ENCODE data around the gene DNMBP.
"Not testable (repeated sequence)": the region's sequence is repeated elsewhere in the genome, so short reads cannot be mapped to it uniquely, and the experiment has no call there.

The DNMBP gene

GRCh38 chr10:100020142-100020885 is 10.6 kb upstream of the DNMBP start:
- no peak for DNase-seq (ENCODE audit: low read depth)
- H3K4me3 ChIP-seq (ENCODE audit: low read depth, low read length), result no peak overlapping the region

- DNase-seq (ENCODE audit: low read depth), result no peak
- H3K4me3 ChIP-seq (ENCODE audit: low read depth, low read length), result no peak overlapping the region
These were observed 10.0 kb upstream of the DNMBP start for GRCh38 chr10:100019787-100020141.

GRCh38 chr10:100014071-100014762 is 4.5 kb upstream of the DNMBP start:
- DNase-seq (ENCODE audit: low read depth), result no peak
- H3K4me3 ChIP-seq (ENCODE audit: low read depth, low read length), result no peak overlapping the region

- DNase-seq (ENCODE audit: low read depth), result no peak
- no peak overlapping the region for H3K4me3 ChIP-seq (ENCODE audit: low read depth, low read length)
These were observed 3.9 kb upstream of the DNMBP start for GRCh38 chr10:100013621-100014020.

GRCh38 chr10:100011906-100012305 is 2.2 kb upstream of the DNMBP start:
- not testable (repeated sequence) for DNase-seq (ENCODE audit: low read depth); H3K4me3 ChIP-seq (ENCODE audit: low read depth, low read length)

GRCh38 chr10:100009283-100009792 is 409 bp downstream of the DNMBP start:
- H3K4me3 ChIP-seq (ENCODE audit: low read depth, low read length), result peak overlapping the region; percentile 90
- no peak for DNase-seq (ENCODE audit: low read depth)

- DNase-seq (ENCODE audit: low read depth), result no peak
- H3K4me3 ChIP-seq (ENCODE audit: low read depth, low read length), result peak overlapping the region; percentile 90
These were observed 952 bp downstream of the DNMBP start for GRCh38 chr10:100008708-100009282.

- peak overlapping the region; percentile 90 for H3K4me3 ChIP-seq (ENCODE audit: low read depth, low read length)
- DNase-seq (ENCODE audit: low read depth), result no peak
These were observed 1.6 kb downstream of the DNMBP start for GRCh38 chr10:100008142-100008522.

GRCh38 chr10:100007231-100008141 is 2.3 kb downstream of the DNMBP start:
- DNase-seq (ENCODE audit: low read depth), result no peak
- peak overlapping the region; percentile 90 for H3K4me3 ChIP-seq (ENCODE audit: low read depth, low read length)

- peak; percentile 90 for DNase-seq (ENCODE audit: low read depth)
- no peak overlapping the region for H3K4me3 ChIP-seq (ENCODE audit: low read depth, low read length)
These were observed 3.4 kb downstream of the DNMBP start for GRCh38 chr10:100006243-100006886.

GRCh38 chr10:100004805-100005510 is 4.8 kb downstream of the DNMBP start:
- no peak for DNase-seq (ENCODE audit: low read depth)
- no peak overlapping the region for H3K4me3 ChIP-seq (ENCODE audit: low read depth, low read length)

GRCh38 chr10:100000109-100000644 is 9.6 kb downstream of the DNMBP start:
- no peak overlapping the region for H3K4me3 ChIP-seq (ENCODE audit: low read depth, low read length)
- DNase-seq (ENCODE audit: low read depth), result no peak

- H3K4me3 ChIP-seq (ENCODE audit: low read depth, low read length), result no peak overlapping the region
- DNase-seq (ENCODE audit: low read depth), result no peak
These were observed 10.2 kb downstream of the DNMBP start for GRCh38 chr10:99999319-100000108.

GRCh38 chr10:99998889-99999288 is 10.9 kb downstream of the DNMBP start:
- no peak overlapping the region for H3K4me3 ChIP-seq (ENCODE audit: low read depth, low read length)
- no peak for DNase-seq (ENCODE audit: low read depth)

- H3K4me3 ChIP-seq (ENCODE audit: low read depth, low read length), result no peak overlapping the region
- DNase-seq (ENCODE audit: low read depth), result no peak
These were observed 12.8 kb downstream of the DNMBP start for GRCh38 chr10:99996671-99997648.

GRCh38 chr10:99995713-99996112 is 14.0 kb downstream of the DNMBP start:
- no peak for DNase-seq (ENCODE audit: low read depth)
- no peak overlapping the region for H3K4me3 ChIP-seq (ENCODE audit: low read depth, low read length)
